Smooth muscle cell of the brain vasculature (primary cell): ENCODE data around the gene UBE2F.
"Not testable (repeated sequence)": the region's sequence is repeated elsewhere in the genome, so short reads cannot be mapped to it uniquely, and the experiment has no call there.

Experiments used
- DNase-seq: peaks from one replicate; pipeline ENCODE4 v3.0.0-alpha.2; 2012; ENCODE audit warnings: low read depth, low spot score

UBE2F gene

GRCh38 chr2:237979331-237979730 lies 12.5 kb downstream of the UBE2F start:
- DNase-seq: no peak

GRCh38 chr2:237980087-237980486 lies 13.3 kb downstream of the UBE2F start:
- no peak for DNase-seq

GRCh38 chr2:237980751-237981150 lies 13.9 kb downstream of the UBE2F start:
- no peak for DNase-seq

- not testable (repeated sequence) for DNase-seq
Measured at GRCh38 chr2:237981621-237982020, 14.8 kb downstream of the UBE2F start.

- no peak for DNase-seq
Measured at GRCh38 chr2:237982039-237982725, 15.4 kb downstream of the UBE2F start.

- no peak for DNase-seq
Measured at GRCh38 chr2:237983922-237984321, 17.1 kb downstream of the UBE2F start.

- DNase-seq: no peak
Measured at GRCh38 chr2:237987268-237987667, 20.5 kb downstream of the UBE2F start.

GRCh38 chr2:237993701-237994100 lies 26.9 kb downstream of the UBE2F start:
- no peak for DNase-seq

GRCh38 chr2:237995036-237995435 lies 28.2 kb downstream of the UBE2F start:
- DNase-seq: no peak

- no peak for DNase-seq
Measured at GRCh38 chr2:237996021-237996593, 29.3 kb downstream of the UBE2F start.

- DNase-seq: no peak
Measured at GRCh38 chr2:237997521-237997920, 30.7 kb downstream of the UBE2F start.

- DNase-seq: no peak
Measured at GRCh38 chr2:237998530-237998929, 31.7 kb downstream of the UBE2F start.

- DNase-seq: no peak
Measured at GRCh38 chr2:238003234-238004031, 36.6 kb downstream of the UBE2F start.

- DNase-seq: no peak
Measured at GRCh38 chr2:238004077-238004830, 37.4 kb downstream of the UBE2F start.

GRCh38 chr2:238005528-238005927 lies 38.7 kb downstream of the UBE2F start:
- DNase-seq: no peak

GRCh38 chr2:238006510-238006909 lies 39.7 kb downstream of the UBE2F start:
- no peak for DNase-seq

GRCh38 chr2:238007924-238008323 lies 41.1 kb downstream of the UBE2F start:
- DNase-seq: no peak

- no peak for DNase-seq
Measured at GRCh38 chr2:238009563-238009962, 42.7 kb downstream of the UBE2F start.

- DNase-seq: no peak
Measured at GRCh38 chr2:238010572-238010971, 43.8 kb downstream of the UBE2F start.

GRCh38 chr2:238013806-238014205 lies 47.0 kb downstream of the UBE2F start:
- DNase-seq: no peak

- DNase-seq: no peak
Measured at GRCh38 chr2:238015705-238016104, 48.9 kb downstream of the UBE2F start.

GRCh38 chr2:238016526-238016925 lies 49.7 kb downstream of the UBE2F start:
- DNase-seq: no peak
